HG02571 (cell line): ENCODE results near the gene CELSR2.

Experiments used
- ATAC-seq: cut with Tn5 transposase; IDR thresholded peaks from one replicate; pipeline ENCODE4 v1.9.1; 2021; ENCODE audit warnings: mild to moderate bottlenecking, moderate library complexity; ENCODE audit not compliant: unreplicated experiment

CELSR2 gene

GRCh38 chr1:109251277-109252166, 2.2 kb downstream of the CELSR2 start:
- no peak for ATAC-seq

DNA sequence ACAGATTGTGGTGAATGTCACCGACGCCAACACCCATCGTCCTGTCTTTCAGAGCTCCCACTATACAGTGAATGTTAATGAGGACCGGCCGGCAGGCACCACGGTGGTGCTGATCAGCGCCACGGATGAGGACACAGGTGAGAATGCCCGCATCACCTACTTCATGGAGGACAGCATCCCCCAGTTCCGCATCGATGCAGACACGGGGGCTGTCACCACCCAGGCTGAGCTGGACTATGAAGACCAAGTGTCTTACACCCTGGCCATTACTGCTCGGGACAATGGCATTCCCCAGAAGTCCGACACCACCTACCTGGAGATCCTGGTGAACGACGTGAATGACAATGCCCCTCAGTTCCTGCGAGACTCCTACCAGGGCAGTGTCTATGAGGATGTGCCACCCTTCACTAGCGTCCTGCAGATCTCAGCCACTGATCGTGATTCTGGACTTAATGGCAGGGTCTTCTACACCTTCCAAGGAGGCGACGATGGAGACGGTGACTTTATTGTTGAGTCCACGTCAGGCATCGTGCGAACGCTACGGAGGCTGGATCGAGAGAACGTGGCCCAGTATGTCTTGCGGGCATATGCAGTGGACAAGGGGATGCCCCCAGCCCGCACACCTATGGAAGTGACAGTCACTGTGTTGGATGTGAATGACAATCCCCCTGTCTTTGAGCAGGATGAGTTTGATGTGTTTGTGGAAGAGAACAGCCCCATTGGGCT, 3.0 kb downstream of the CELSR2 start:
- no peak for ATAC-seq

DNA sequence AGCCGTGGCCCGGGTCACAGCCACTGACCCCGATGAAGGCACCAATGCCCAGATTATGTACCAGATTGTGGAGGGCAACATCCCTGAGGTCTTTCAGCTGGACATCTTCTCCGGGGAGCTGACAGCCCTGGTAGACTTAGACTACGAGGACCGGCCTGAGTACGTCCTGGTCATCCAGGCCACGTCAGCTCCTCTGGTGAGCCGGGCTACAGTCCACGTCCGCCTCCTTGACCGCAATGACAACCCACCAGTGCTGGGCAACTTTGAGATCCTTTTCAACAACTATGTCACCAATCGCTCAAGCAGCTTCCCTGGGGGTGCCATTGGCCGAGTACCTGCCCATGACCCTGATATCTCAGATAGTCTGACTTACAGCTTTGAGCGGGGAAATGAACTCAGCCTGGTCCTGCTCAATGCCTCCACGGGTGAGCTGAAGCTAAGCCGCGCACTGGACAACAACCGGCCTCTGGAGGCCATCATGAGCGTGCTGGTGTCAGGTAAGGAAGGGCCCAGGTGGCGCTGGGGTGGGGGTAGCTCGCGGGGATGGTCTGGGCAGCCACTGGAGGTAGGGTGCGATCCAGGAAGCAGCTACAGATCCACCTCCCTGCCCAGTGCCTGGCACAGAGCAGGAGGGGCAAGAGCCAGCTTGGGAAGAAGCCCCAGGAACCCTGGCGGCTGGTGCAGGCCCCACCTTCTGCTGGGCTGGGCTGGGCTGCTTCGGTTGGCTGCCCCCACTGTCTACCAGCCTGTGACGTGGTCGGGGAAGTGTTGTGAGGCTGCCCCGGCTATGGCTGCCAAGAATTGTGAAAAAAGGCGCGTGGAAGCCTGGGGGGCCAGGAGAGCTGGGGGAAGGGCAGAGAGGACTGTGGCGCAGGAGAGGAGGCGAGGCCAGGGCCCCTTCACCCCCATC, 3.8 kb downstream of the CELSR2 start:
- no peak for ATAC-seq

GRCh38 chr1:109253803-109254620, 4.7 kb downstream of the CELSR2 start:
- no peak for ATAC-seq

- no peak for ATAC-seq
Observed at GRCh38 chr1:109254621-109255096, 5.3 kb downstream of the CELSR2 start.

DNA sequence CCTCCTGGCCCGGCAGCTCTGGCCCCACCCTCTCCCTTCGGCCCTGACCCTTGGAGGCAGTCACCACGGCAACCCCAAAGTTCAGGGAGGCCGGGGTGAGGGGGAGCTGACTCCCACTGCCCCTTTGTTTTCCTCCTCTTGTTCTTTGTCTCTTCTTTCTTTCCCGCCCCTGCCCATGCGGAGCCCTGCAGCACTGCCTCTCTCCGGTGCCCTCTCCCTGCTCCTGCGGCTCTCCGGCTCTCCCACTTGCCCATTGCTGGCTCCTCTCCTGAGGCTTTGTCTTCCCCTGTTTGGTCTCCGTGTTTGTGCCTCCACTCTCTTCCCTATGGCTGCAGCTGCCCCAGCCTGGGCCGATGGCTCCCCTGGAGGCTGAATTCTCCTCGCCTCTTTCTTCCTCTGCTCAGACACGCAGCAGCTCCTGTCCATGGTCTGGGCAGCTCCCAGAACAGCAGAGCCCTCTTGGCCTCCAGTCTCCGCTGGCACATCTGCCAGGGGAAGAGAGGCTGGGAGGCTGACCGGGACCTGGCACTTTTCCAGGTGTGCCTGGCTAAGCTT, 5.8 kb downstream of the CELSR2 start:
- no peak for ATAC-seq

GRCh38 chr1:109255678-109256077, 6.3 kb downstream of the CELSR2 start:
- no peak for ATAC-seq

GRCh38 chr1:109256085-109256484, 6.7 kb downstream of the CELSR2 start:
- no peak for ATAC-seq

DNA sequence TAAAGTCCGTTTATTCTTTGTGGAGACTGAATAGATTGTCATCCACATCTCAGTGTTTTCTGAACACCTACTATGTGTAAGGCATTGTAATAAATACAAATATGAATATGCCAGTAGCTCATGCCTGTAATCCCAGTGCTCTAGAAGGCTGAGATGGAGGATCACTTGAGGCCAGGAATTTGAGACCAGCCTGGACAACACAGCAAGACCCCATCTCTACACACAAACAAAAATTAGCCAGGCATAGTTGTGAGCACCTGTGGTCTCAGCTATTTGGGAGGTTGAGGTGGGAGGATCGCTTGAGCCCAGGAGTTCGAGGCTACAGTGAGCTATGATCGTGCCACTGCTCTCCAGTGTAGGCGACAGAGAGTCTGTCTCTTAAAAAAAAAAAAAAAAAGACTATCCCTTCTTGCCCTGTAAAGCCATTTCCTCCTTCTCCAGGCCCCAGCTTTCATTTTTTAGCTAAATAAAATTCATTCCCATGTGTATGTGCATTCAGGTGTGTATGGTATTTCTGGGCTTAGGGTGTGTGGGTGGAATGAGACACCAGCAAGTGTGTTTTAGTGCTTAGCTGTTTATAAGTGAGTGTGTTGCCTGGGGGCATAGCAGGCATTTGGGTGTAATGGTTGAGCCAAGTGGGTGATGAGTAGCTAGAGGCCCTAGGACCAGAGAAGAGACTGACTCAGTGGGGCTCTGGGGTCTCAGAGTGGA, 7.8 kb downstream of the CELSR2 start:
- no peak for ATAC-seq

DNA sequence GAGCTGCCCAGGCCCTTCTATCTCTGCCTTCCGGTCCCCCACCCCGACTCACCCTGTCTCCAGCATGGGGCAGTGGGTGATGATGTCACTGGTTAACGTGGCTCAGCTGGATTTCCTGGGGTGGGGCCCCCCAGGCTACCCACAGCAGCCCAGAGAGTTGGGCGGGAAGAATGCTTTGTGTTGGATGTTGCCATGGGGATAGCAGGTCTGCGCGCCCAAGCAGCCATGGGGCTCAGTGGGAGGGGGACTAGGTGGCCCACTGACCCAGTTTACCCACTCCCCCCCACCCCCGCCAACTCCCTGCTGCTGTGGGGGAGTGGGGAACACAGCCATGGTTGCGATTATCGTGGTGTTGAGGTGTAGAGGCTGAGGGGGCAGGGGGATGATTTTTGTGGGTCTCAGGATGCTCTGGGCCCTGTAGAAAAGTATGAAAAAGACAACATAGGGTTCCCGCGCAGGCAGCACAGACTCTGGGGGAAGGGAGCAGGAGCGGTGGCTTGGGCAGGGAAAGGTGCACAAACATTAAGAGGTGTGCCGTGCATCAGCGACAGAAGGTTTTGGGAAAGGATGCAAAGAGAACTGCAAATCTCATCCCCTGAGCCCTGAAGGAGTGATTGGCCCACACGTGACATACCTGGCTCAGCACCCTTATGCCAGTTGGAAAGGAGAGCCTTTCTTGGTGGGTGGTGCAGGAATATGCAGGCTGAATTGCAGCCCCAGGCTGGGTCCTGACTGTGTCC, 8.5 kb downstream of the CELSR2 start:
- ATAC-seq, result no peak

DNA sequence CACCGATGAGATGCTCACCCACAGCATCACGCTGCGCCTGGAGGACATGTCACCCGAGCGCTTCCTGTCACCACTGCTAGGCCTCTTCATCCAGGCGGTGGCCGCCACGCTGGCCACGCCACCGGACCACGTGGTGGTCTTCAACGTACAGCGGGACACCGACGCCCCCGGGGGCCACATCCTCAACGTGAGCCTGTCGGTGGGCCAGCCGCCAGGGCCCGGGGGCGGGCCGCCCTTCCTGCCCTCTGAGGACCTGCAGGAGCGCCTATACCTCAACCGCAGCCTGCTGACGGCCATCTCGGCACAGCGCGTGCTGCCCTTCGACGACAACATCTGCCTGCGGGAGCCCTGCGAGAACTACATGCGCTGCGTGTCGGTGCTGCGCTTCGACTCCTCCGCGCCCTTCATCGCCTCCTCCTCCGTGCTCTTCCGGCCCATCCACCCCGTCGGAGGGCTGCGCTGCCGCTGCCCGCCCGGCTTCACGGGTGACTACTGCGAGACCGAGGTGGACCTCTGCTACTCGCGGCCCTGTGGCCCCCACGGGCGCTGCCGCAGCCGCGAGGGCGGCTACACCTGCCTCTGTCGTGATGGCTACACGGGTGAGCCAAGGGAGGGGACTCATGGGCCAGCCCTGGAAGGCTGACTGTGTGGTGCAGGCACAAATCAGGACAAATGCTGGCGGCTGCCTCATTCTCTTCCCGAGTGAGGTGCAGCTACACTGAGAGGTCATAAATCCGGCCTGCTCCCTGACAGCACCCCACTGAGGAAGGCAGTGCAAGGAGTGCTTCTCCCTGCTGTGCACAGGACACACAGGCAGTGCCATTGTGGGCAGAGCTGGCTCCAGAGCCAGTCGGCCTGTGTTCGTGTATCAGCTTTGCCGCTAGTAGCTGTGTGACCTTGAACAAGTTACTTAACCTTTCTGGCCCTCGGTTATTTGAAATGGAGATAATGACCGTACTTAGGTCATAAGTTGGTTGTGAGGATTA, 9.4 kb downstream of the CELSR2 start:
- no peak for ATAC-seq

DNA sequence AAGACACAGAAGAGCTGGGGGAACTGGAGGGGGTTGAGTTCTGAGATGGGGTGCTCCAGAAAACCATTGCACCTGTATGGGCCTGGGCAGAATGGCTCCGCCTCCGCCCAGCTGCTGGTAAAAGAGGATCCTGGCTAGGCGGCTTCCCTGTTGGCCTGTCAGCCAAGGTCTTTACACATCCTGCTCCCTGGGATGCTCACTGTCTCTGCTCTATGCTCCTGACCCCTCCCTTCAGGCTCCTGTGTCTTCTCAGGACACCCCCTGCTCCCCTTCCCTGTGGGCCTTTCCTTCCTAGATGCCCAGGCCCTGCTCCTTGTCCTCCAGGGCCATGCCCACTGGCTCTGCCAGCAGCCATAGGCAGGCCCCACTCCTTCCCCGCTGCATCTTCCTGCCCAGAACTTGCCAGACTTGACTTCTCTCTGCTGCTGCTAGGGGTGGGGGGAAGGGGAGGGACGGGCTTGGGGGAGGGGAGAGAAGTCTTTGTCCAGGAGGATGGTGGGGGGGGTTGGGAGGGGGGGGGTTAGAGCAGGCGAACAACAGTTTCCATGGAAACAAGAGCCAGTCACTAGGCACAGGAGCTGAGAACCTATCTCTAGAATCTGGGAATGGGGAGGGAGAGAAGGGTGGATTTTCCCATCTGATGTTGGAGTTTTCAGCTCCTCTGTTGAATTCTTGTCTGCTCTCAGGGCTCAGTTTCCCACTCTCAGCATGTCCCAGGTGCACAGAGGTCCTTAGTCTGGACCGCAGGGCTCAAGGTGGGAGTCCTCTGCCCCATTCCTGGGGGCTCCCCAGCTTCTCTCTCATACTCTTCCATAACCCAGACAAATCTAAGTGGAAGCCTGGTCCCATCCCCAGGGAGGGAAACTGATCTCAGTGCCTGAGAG, 10.6 kb downstream of the CELSR2 start:
- ATAC-seq, result no peak

- no peak for ATAC-seq
Observed at GRCh38 chr1:109261006-109261405, 11.7 kb downstream of the CELSR2 start.

GRCh38 chr1:109261578-109261977, 12.2 kb downstream of the CELSR2 start:
- ATAC-seq, result no peak

- ATAC-seq, result no peak
Observed at GRCh38 chr1:109262231-109263055, 13.1 kb downstream of the CELSR2 start.

DNA sequence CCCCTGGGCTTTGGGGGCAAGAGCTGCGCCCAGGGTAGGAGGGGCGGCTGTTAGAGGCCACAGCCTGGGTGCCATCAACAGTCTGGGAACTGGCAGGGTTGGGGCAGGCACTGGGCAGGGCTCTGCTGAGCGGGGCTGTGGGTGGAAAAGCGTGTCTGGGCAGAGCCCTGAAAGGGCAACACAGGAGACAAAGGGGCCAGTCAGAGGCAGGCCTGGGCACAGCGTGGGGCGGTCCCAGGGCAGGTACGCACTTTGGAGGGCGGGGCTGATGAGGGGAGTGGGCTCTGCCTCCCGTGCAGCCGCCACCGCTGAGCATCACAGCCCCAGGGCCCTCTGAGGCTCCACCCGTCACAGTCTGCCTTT, 13.9 kb downstream of the CELSR2 start:
- no peak for ATAC-seq
